GM12891 (cell line): ENCODE measurements around the gene ABHD2.

ENCODE experiments used
- POLR2A ChIP-seq: IDR thresholded peaks from 2 replicates; pipeline ENCODE4 v1.6.1; 2011; ENCODE audit warnings: low read depth, low read length, control low read depth
- POLR2AphosphoS5 ChIP-seq: IDR thresholded peaks from 2 replicates; pipeline ENCODE4 v1.6.1; 2011; ENCODE audit warnings: low read depth, low read length, control low read depth
- SPI1 ChIP-seq: IDR thresholded peaks from 2 replicates; pipeline ENCODE4 v1.6.1; 2011; ENCODE audit warnings: low read depth, low read length, control low read depth
- TAF1 ChIP-seq: IDR thresholded peaks from 2 replicates; pipeline ENCODE4 v1.6.1; 2011; ENCODE audit warnings: low read depth, low read length, control low read depth

DNA sequence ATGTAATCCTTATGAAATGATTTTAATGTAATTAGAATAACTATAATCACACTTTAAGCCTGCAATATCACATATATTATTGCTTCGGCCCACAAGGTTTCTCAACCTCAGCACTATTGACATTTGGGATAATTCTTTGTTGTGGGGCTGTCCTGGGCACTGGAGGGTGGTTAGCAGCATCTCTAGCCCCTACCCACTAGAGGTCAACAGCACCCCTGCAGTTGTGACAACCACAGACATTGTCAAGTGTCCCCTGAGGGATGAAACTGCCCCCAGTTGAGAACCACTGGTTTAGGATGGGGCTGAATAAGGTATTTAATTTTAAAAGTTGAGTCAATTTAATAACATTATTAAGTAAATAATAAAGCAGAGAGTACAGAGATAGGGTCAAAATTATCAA, 6.4 kb upstream of the ABHD2 start:
- TF ChIP-seq TAF1 (no peak), POLR2A (no peak), SPI1 (no peak), POLR2AphosphoS5 (no peak)
